ENCODE measurements around the gene GTSE1.

Gene GTSE1

DNA sequence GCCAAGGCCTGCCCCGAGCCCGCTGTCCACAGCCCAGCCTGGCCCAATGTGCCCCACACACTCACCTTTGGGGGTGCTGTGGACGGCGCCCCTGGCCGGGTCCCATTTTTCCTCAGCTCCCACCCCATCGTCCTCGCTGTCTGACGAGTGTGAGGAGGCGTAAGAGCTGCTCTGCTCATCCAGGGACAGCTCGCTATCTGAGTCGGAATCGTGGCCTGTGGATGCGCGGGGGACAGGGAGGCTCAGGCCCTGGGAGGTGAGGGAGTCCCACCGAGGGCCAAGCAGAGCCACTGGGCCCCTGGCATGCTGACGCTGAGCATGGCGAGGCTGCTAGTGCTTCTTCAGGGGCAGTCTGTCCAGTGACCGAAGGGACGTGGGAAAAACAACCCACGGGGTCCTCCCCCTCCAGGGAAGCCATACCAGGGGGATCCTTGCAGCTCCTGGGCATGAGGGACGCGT, 68.5 kb downstream of the GTSE1 start:
- no peak for DNase-seq (ENCODE audit: low read depth, low spot score)

DNA sequence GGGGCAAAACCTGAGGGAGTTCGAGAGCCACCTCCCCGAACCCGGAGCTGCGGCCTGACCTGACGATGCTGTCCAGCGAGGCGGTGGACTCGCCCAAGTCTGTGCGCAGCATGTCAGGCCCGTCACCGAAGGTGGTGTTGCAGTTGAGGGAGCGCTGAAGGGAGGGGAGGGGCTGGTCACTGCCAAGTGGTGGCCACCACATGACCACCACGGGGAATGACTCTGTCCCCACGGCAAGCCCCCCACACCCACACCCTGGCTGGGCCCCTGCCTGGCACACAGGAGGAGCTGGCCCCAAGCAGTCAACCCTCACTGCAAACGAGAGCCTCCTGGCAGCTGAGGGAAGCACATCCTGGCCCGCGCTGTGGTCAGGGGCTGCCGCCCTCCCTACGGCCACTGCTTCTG, 69.7 kb downstream of the GTSE1 start:
- DNase-seq (ENCODE audit: low read depth, low spot score) = no peak

DNA sequence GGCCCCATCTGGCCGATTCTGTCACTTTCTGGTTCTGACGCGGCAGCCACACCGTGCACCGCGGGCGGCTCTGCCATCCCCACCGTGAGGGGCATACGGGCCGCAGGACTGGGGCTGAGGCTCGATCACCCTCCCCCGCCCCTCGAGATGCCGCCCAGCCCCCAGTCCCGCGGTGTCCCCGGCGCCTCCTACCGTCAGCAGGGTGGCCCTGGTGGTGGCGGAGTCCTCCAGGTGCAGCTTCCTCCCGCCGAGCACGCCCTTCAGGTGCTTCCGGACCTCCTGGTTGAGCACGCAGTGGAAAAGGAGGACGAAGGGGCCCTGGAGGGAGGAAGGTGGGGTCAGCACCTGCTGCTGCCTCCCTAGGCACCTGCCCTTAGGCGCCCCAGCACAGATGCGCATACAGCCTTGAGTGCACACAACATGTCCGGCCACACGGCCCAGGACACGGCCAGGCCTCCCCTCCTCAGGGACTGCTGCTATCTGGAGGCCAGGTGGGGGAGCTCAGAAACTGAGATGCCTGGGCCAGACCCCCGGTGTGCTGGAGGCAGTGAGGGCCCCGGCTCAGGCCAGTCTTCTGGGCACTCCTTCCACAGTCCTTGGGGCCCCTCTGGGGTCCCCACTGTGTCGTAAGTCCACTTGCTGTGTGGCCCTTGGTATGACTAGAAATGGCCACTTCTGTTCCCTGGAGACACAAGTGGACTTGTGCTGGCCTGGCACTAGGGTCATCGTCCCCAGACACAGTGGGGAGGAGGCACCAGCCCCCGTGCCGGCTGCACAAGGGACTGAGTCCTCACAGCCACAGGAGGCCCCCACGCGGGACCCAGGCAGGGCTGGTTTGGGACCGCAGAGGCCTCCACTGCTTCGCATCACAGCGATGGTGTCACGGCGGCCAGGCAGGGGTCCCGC, 70.4 kb downstream of the GTSE1 start:
- no peak for DNase-seq (ENCODE audit: low read depth, low spot score)

DNA sequence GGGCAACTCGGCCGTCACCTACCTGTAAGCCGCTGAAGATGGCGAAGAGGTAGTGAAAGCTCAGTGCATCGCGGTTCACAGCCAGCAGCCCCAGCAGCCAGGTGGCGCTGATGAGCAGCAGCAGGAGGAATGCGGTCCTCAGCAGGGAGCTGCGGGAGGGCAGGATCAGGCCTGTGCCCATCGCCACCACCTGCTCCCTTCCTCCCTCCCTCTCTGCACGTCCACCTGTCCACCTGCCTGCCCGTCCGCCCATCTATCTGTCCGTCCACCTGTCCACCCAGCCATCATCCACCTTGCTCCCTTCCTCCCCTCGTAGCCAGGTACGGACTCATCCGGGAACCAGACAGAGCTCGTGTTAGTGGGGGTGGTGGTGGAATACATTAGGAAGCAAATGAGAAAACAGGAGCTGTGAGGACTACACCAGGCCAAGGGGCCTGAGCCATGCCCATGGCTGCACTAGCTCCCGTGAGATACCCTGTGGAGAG, 71.1 kb downstream of the GTSE1 start:
- DNase-seq (ENCODE audit: low read depth, low spot score) = peak; percentile 82

DNA sequence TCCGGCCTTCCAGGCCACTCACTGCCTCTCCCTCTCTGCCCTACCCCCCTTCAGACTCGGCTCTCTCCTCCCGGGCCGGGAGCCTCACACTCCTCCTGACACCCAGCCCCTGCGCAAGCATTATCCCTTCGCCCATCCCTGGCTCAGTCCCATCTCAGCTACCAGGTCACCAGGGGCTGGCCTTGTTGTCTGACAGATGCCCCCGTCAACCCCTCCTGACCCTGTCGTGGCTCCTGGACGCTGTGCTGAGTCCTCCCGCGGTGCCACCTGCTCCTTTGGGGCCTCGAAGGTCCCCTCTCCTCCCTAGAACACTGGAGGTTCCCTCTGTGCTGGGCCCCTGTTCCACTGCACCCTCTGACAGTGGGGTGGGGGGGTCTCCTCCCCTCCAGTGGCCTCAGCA, 71.8 kb downstream of the GTSE1 start:
- no peak for DNase-seq (ENCODE audit: low read depth, low spot score)

DNA sequence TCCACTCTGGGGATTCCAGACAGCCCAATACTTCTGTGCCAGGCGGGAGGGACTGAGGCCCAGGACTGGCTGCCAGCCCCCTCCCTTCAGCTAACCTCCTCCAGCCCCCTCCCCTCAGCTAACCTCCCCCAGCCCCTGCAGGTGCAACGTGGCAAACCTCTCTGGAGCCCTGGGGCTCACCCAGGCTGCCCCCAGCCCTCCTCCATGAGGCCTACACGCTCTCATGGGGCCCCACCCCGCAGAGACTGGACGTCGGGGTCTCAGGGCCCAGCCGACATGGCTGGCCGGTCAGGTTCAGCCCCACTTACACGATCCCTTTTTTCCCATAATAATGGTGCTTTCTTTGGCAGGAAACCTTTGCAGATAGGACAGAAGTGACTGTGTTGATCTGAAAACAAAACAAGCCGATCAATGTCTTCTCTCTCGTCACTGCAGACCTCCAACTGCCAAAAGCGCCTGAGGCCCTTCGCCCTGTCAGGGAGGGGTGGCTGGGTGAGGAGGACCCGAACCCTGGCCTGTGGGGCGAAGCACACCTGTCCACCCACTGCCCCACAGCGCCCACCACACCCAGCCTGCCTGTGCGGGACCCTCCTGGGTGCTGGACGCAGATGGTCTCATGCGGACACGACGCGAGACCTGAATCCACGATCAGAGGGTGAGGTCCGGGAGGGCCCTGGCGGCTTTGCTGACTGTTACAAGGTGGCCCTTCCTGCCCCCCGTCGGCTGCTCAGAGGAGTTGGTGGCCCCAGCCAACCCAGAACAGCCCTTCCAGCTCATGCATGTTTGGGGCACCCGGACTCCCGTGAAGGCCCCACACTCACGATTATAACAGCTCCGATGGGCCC, 72.4 kb downstream of the GTSE1 start:
- no peak for DNase-seq (ENCODE audit: low read depth, low spot score)

DNA sequence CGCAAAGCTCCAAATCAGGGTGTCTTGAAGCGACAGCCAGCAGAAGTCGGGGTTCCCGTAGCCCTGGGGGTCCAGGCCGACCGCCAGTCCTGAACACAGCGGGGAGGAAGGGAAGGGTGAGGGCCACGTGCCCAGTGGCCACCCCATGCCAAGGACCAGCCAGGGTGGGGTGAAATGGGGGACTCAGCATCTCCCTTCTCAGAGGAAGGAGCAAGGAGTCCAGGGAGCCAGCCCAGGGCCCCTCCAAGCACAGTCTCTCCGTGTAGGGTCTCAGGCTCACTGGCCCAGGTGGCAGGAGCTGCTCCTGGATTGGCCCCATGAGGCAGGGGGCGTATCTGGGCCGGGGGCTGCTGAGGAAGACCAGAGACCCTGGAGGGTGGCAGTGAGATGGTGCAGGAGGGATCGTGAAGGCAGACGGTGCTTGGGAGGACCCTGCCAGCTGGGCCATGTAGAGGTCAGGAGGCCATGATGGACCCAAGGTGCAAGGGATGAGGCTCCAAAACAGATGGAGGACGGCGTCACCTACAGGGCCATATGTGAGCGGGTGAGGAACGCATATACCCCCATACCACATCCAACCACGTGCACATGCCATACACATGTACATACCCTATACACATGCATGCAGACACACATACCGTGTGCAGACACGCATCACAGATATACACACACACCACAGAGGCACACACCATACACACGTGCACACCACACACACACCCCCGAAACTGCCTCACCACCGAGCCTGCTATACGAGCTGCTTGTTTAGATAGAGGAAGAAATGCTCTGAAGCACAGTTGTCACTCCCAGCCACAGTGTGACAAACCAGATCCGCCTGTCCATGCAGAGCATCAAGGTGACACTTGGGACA, 73.3 kb downstream of the GTSE1 start:
- no peak for DNase-seq (ENCODE audit: low read depth, low spot score)

DNA sequence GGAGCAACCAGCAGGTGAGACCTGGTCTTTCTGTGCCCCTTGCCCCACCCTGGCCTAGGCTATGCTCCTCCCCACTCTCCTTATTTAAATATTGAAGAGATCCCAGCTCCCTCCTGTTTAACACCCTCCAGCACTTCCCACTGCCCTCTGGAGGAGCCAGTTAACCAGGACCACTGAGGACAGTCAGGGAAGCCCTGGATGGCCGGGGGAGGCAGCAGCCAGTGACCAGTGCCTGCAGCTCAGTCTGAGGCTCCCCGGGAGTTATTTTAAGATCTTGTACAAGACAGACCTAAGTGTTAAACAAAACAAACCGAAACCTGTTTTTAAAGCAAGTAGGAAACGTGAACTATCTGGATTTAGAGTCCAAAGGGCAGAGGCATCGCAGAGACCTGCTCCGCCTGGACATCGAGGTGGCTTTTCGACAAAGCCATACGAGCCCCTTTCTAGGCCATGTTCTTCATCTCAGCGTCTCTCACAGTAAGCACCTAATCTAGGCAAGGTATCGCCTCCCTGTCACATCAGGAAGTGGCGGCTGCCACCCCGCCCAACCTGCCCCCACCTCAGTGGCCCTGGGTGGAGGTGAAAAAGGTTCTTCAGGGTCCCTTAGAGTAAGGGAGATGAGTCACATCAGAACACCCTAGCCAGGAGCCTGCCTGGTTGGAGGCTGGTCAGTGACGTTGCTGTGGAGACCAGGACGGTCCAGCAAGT, 74.1 kb downstream of the GTSE1 start:
- DNase-seq (ENCODE audit: low read depth, low spot score) = no peak

DNA sequence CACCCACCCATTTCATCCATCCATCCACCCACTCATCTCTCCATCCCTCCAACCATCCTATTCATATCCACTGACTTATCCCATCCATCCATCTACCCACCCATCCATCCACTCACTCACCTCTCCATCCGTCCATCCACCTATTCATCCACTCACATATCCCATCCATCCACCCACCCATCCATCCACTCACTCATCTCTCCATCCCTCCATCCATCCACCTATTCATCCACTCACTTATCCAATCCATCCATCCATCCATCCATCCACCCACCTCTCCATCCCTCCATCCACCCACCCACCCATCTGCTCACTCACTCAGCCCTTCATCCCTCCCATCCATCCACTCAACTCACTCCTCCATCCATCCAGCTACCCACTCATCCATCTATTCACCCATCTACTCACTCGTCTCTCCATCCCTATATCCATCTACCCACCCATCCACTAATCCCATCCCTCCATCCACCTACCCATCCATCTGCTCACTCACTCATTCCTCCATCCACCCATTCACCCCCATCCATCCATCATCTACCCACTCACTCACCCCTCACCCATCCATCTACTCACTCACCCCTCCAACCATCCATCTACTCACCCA, 75.1 kb downstream of the GTSE1 start:
- DNase-seq (ENCODE audit: low read depth, low spot score) = no peak

DNA sequence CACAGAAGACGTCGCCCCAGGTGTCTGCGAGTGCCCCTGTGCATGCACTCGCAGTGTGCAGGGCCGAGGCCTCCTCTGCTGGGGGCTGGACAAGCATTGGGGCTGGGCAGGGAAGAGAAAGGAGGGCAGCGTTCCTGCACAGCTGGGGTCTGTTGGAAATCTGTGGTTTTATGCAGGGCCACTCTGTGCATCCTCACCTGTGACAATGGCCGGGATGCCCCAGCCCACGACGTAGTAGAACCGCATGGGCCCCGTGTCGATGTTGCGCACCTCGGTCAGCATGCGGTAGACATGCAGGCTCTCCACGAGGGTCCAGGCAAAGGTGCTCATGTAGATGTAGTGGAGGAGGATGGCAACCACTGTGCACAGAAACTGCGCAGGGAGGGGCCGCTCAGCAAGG, 76.0 kb downstream of the GTSE1 start:
- no peak for DNase-seq (ENCODE audit: low read depth, low spot score)

DNA sequence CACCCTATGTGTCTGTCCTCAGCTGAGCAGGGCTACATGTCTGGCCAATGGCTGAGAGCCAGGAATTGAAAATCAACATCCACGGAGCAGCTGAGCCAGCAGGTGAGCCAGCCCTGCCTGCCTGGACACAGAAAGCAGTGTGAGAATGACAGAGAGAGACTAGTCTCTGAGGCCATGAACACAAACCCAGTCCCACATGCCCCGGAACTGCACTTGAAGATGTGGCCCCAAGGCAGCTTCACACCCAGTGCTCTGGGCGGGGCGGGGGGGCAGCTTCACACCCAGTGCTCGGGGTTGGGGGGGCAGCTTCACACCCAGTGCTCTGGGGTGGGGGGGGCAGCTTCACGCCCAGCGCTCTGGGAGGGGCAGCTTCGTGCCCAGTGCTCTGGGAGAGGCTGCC, 76.5 kb downstream of the GTSE1 start:
- no peak for DNase-seq (ENCODE audit: low read depth, low spot score)

DNA sequence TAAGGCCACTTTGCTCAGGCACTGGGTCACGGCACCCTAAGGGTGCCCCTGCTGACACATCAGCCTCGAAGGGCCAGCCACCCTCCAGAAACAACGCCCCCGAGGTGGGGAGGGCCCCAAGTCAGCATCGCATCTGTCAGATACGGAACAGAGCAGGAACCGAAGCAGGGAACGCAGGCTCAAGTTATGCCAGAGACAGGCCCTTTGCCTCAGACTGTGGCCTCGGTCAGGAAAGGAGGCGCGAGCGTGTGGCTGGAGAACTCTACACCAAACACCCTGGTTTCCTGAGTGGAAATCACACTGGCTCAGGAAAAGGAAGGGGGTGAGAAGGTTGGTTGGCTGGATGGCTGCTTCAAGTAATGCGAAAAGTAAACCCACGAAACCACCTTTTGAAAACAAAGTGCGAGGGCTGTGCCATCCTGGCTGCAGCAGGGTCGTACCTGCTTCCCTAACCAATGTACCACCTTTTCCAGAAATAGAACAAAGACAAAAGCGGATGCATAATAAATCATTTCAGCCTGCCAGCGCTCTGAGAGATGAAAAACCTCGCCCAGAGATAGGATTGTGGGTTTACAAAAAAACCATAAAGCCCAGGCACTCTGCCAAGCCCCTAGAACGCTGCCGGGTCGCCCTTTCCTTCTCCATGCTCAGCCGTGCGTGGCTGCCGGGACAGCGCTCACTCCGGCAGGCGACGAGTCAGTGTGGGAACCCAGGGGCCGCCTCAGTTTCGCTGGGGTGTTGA, 77.4 kb downstream of the GTSE1 start:
- DNase-seq (ENCODE audit: low read depth, low spot score) = peak; percentile 84

DNA sequence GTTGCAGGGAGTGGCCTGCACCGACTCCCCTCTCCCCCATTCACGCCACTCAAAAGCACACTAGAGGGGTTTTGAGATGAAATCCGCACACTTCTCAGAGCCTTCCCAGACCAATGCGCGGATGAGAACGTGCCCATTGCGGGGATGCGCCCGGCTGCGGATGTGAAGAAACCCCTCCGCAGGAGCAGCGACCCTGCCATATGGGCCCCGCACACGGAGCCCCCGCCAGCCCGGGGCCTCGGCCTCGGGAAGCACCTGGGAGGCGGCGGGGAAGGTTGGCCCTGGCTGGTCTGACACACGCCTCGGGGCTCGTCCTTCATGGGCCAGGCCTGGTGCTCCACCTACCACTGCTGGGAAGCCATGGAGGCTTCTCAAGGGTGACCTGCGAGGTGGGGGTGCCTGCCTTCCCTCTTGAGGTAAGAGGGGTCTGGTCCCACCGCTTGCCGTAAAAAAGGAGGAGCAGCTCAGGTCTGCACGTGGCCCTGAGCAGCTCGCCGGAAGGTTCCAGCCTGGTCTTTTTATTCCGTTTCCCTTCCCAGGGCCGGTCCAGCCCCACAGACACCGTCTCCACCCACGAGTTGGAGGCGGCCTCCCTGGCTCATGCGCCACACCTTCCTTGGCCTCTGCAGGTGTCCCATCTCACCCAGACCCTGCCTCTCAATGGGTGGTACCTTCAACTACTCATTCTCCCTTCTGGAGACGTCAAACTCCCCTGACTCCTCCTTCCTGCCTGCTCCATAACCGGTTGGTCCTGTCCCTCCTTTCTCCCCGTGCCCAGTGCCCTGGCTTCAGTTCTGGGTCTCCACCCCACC, 78.2 kb downstream of the GTSE1 start:
- no peak for DNase-seq (ENCODE audit: low read depth, low spot score)

DNA sequence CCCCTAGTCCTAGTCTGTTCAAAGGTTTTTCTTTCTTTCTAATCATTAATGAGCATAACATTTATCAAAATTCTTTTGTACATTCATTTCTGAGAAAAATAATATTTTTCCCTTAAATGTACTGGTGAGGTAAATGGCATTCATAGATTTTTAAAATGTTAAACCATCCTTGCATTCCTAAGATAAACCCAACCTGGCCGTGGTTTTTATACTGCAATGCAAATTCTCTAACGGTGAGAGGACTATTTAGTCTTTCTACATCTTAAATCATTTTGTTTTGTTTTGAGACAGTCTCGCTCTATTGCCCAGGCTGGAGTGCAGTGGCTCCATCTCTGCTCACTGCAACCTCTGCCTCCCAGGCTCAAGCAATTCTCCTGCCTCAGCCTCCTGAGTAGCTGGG, 79.4 kb downstream of the GTSE1 start:
- DNase-seq (ENCODE audit: low read depth, low spot score) = no peak

DNA sequence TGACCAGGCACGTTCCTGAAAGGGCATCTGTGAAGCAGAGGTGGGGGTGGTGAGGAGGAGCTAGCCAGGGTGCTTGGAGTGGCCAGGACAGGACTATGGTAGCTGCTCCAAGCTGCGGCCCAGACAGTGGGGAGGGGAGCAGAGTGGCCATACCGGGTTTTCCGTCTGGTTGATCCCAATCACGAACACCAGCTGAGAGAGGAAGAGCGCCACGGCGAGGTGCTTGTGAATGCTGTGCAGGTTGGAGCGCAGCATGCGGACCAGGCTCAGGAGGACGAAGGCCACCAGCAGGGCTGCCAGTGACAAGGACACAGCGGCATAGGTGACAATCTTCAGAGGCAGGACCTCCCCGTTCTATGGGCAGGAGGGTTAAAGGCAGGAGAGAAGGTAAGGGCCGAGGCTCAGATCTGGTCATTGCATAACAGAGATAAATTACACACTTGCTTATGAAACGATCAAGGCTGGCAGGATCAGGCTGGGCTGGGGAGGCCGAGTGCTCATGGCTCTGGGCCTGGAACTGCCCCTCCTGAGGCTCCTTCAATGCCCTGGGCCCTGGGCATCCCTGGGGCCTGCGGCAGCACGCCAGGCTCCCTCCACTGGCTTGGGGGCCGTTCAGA, 80.3 kb downstream of the GTSE1 start:
- no peak for DNase-seq (ENCODE audit: low read depth, low spot score)

DNA sequence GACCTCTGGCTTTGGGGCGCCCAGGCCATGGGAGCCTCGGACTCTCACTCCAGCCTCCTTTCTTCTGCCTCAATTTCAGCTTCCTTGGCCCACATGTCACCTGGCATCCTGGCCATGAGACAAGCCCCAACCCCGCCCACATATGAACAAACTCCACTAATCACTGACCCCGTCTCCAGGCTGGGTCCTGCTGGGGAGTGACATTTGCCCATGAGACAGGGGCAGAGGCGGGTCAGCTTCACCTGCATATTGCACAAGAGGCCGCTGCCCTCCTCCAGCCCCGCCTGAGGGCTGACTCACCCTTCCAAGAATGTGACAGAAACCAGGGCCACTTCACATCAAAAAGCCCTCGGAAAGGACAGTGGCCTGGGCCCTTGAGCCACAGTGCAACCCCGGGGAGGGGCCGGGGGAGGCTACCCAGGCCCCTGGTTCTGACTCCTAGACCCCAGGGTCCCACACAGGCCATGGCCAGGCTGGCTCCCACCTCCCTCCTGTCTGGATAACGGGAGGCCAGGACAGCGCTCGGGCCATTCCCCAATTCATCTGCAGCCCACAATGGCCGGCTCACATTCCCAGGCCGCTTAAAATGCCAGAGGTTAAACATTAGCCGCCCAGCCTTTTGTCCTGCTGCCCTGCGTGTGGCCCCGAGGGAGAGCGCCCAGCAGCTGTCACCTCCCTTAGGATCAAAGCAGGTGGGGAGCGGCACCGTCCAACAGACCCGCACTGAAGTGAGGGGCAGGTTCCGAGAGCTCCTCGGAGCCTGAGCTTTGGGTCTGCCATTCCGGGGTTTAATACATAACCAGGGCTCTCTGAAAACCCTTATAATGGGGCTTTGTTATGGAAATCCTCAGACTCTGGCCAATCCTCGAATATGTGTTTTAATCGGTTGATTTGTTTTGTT, 81.1 kb downstream of the GTSE1 start:
- DNase-seq (ENCODE audit: low read depth, low spot score) = peak; percentile 83

DNA sequence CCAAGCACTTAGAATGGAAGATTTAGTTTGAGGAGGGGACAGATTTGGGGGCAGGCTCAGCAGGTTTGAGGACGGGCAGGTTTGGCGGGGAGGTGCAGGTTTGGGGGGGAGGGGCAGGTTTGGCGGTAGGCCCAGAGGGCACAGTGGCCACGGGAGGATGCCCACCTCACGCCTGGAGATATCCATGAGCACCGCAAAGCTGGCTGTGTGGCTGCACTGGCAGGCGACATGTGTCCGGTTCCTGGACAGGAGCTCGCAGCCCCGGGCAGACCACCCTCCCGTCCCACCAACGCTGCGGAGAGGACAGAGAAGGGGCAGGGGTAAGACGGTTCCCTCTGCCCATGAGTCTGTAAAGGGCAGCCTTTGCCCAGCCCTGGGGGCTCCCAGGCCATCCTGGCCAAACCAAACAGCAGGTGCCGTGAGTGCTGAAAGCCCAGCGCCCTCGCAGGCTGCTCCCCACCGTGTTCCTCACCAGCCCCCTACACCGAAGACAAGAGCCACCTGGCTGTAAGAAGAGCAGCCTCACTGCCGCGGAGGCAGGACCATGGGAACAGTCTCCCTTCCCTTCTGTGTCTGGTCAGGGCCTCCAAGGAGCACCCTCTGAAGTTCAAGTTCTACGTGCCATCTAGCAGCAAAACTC, 81.9 kb downstream of the GTSE1 start:
- no peak for DNase-seq (ENCODE audit: low read depth, low spot score)
